A673 (cell line): ENCODE data around the gene PLEKHS1.
A peak's percentile ranks its signal among the peaks of the same experiment; 100 is the strongest.

Source experiments
- CTCF ChIP-seq: fragments of 300-800, 200-600 bp; sonication (generic); conservative IDR thresholded peaks from 2 replicates; pipeline ENCODE4 v1.5.1; 2017; ENCODE audit warnings: low read depth, mild to moderate bottlenecking, antibody characterized with exemption, low read length, moderate library complexity, mixed read lengths
- EZH2 ChIP-seq: fragments of 200-600 bp; sonication (generic); IDR thresholded peaks from 2 replicates; pipeline ENCODE4 v1.6.1; 2017; ENCODE audit warnings: borderline replicate concordance, low read depth, mild to moderate bottlenecking, mixed read lengths, antibody characterized with exemption, low read length; ENCODE audit not compliant: poor library complexity, severe bottlenecking

- peak; percentile 50 for TF ChIP-seq CTCF
- no peak for TF ChIP-seq EZH2
Measured at GRCh38 chr10:113820507-113820906, 69.0 kb downstream of the PLEKHS1 start.
